ENCODE results near the gene PLD3.

Gene PLD3

GRCh38 chr19:40420766-40421765 lies 72.6 kb downstream of the PLD3 start:
- no peaks in the 10 kb centered on the region for H3K27me3 ChIP-seq (ENCODE audit: insufficient read depth, insufficient read length)
- H3K36me3 ChIP-seq (ENCODE audit: insufficient read depth, insufficient read length, low read length), result peaks cover 15% of the 10 kb centered on the region
- peak overlapping the region; percentile 46 for H3K4me3 ChIP-seq (ENCODE audit: insufficient read length, low read depth)
- H3K9ac ChIP-seq (ENCODE audit: insufficient read length, low read depth), result peak overlapping the region; percentile 81
- no peaks in the 10 kb centered on the region for H3K4me1 ChIP-seq (ENCODE audit: insufficient read depth, insufficient read length)
- TF ChIP-seq ZNF274 (IDR thresholded peaks at IDR 0.05; ENCODE audit: low read depth, low read length), result no peak
- no peak for TF ChIP-seq YY1 (IDR thresholded peaks at IDR 0.05; ENCODE audit: insufficient read depth, insufficient read length)
- no peak for TF ChIP-seq SUZ12 (IDR thresholded peaks at IDR 0.05; ENCODE audit: extremely low read depth, insufficient read depth, insufficient read length)
- peak; percentile 66 for DNase-seq (ENCODE audit: low read depth, low spot score)
- no peaks in the 10 kb centered on the region for H3K9me3 ChIP-seq (ENCODE audit: insufficient read depth, low read length)

GRCh38 chr19:40421993-40422747 lies 73.7 kb downstream of the PLD3 start:
- H3K9me3 ChIP-seq (ENCODE audit: insufficient read depth, low read length), result no peaks in the 10 kb centered on the region
- H3K9ac ChIP-seq (ENCODE audit: insufficient read length, low read depth), result peak overlapping the region; percentile 32
- no peak for TF ChIP-seq YY1 (IDR thresholded peaks at IDR 0.05; ENCODE audit: insufficient read depth, insufficient read length)
- TF ChIP-seq ZNF274 (IDR thresholded peaks at IDR 0.05; ENCODE audit: low read depth, low read length), result no peak
- TF ChIP-seq SUZ12 (IDR thresholded peaks at IDR 0.05; ENCODE audit: extremely low read depth, insufficient read depth, insufficient read length), result no peak
- H3K36me3 ChIP-seq (ENCODE audit: insufficient read depth, insufficient read length, low read length), result peaks cover 15% of the 10 kb centered on the region
- no peaks in the 10 kb centered on the region for H3K4me1 ChIP-seq (ENCODE audit: insufficient read depth, insufficient read length)
- H3K4me3 ChIP-seq (ENCODE audit: insufficient read length, low read depth), result no peak overlapping the region
- H3K27me3 ChIP-seq (ENCODE audit: insufficient read depth, insufficient read length), result no peaks in the 10 kb centered on the region
- no peak for DNase-seq (ENCODE audit: low read depth, low spot score)

- no peak overlapping the region for H3K4me3 ChIP-seq (ENCODE audit: insufficient read length, low read depth)
- no peaks in the 10 kb centered on the region for H3K27me3 ChIP-seq (ENCODE audit: insufficient read depth, insufficient read length)
- H3K9me3 ChIP-seq (ENCODE audit: insufficient read depth, low read length), result no peaks in the 10 kb centered on the region
- peak overlapping the region; percentile 26 for H3K9ac ChIP-seq (ENCODE audit: insufficient read length, low read depth)
- peaks cover 15% of the 10 kb centered on the region for H3K36me3 ChIP-seq (ENCODE audit: insufficient read depth, insufficient read length, low read length)
- DNase-seq (ENCODE audit: low read depth, low spot score), result no peak
- H3K4me1 ChIP-seq (ENCODE audit: insufficient read depth, insufficient read length), result no peaks in the 10 kb centered on the region
- no peak for TF ChIP-seq ZNF274 (IDR thresholded peaks at IDR 0.05; ENCODE audit: low read depth, low read length)
- TF ChIP-seq YY1 (IDR thresholded peaks at IDR 0.05; ENCODE audit: insufficient read depth, insufficient read length), result no peak
- TF ChIP-seq SUZ12 (IDR thresholded peaks at IDR 0.05; ENCODE audit: extremely low read depth, insufficient read depth, insufficient read length), result no peak
Measured at GRCh38 chr19:40422748-40423566, 74.5 kb downstream of the PLD3 start.

GRCh38 chr19:40423938-40424337 lies 75.4 kb downstream of the PLD3 start:
- Histone ChIP-seq H3K4me3 (ENCODE audit: insufficient read length, low read depth) (no peak overlapping the region), H3K9ac (ENCODE audit: insufficient read length, low read depth) (no peak overlapping the region), H3K9me3 (ENCODE audit: insufficient read depth, low read length) (no peaks in the 10 kb centered on the region), H3K36me3 (ENCODE audit: insufficient read depth, insufficient read length, low read length) (peaks cover 15% of the 10 kb centered on the region), H3K27me3 (ENCODE audit: insufficient read depth, insufficient read length) (no peaks in the 10 kb centered on the region), H3K4me1 (ENCODE audit: insufficient read depth, insufficient read length) (no peaks in the 10 kb centered on the region)
- DNase-seq (ENCODE audit: low read depth, low spot score), result no peak
- no peak for TF ChIP-seq SUZ12 (IDR thresholded peaks at IDR 0.05; ENCODE audit: extremely low read depth, insufficient read depth, insufficient read length)
- no peak for TF ChIP-seq ZNF274 (IDR thresholded peaks at IDR 0.05; ENCODE audit: low read depth, low read length)
- no peak for TF ChIP-seq YY1 (IDR thresholded peaks at IDR 0.05; ENCODE audit: insufficient read depth, insufficient read length)

- H3K36me3 ChIP-seq (ENCODE audit: insufficient read depth, insufficient read length, low read length), result peaks cover 15% of the 10 kb centered on the region
- H3K9me3 ChIP-seq (ENCODE audit: insufficient read depth, low read length), result no peaks in the 10 kb centered on the region
- peak overlapping the region; percentile 84 for H3K4me3 ChIP-seq (ENCODE audit: insufficient read length, low read depth)
- no peaks in the 10 kb centered on the region for H3K27me3 ChIP-seq (ENCODE audit: insufficient read depth, insufficient read length)
- H3K4me1 ChIP-seq (ENCODE audit: insufficient read depth, insufficient read length), result no peaks in the 10 kb centered on the region
- no peak for TF ChIP-seq ZNF274 (IDR thresholded peaks at IDR 0.05; ENCODE audit: low read depth, low read length)
- TF ChIP-seq YY1 (IDR thresholded peaks at IDR 0.05; ENCODE audit: insufficient read depth, insufficient read length), result no peak
- TF ChIP-seq SUZ12 (IDR thresholded peaks at IDR 0.05; ENCODE audit: extremely low read depth, insufficient read depth, insufficient read length), result no peak
- no peak for DNase-seq (ENCODE audit: low read depth, low spot score)
- H3K9ac ChIP-seq (ENCODE audit: insufficient read length, low read depth), result peak overlapping the region; percentile 92
Measured at GRCh38 chr19:40424637-40425449, 76.3 kb downstream of the PLD3 start.

All from NT2/D1 (cell line).